HG03520 (cell line): ENCODE results near the gene HNRNPH1.

Experiments used
- ATAC-seq: cut with Tn5 transposase; IDR thresholded peaks from one replicate; pipeline ENCODE4 v1.9.1; 2021; ENCODE audit warnings: mild to moderate bottlenecking, moderate library complexity; ENCODE audit not compliant: unreplicated experiment

HNRNPH1 gene

GRCh38 chr5:179623906-179624741 is 653 bp upstream of the HNRNPH1 start:
- peak; percentile 10 for ATAC-seq

DNA sequence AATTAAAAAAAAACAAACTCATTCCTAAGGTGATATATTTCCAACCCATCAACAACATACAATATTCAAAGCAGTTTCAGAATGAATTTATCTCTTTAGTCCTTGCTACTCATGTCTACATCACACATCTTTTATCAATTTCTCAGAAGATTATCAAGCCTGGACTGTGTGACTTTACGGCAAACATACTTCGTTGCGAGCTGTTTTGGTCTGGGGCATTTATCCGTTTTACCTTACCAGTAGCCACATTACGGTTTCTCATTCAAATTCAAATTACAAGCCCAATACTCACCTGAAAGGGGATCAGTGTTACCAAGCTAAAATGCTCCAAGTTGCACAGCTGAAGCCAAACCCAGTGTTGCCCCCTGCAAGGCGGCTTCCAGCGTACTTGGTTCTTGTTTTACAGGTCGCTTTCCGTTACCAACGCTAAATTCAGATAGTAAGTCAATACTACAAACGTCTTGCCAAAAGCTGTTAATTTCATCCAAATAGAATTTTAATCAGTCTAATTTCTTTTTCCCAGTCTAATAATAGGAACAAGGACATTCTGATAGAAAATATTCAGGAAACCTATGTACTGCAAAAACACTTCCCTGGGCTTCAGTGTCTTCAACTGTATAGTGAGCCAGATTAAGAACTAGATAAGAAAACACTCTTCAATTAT is 1.8 kb downstream of the HNRNPH1 start:
- no peak for ATAC-seq

DNA sequence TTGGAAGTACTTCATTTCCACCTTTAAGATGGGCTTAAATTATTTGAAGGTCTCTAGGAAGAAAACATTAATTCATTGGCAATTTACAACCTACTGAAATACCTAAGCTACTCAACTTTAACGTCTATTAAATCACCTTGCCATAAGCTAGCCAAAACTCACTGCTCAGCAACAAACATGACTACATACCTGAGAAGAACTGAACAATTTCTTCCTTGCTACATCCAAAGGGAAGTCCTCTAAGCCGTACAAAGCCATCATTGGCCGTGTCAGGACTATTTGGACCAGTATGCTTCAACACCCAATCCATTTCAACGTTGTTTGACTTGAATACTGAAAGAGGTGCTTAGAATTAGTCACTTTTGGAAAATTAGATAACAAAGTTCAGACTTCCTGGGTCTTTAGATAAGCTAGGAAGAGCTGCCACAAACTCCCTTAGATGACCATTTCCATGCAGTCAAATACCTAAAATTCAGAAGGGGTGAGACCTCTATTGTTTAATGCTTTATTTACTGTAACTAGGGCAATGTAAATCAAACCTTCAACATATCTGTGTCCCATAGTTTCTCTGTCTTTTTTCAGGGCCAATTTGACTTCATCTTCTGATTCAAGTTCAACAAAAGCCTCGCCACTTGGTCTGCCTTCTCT is 2.6 kb downstream of the HNRNPH1 start:
- no peak for ATAC-seq

DNA sequence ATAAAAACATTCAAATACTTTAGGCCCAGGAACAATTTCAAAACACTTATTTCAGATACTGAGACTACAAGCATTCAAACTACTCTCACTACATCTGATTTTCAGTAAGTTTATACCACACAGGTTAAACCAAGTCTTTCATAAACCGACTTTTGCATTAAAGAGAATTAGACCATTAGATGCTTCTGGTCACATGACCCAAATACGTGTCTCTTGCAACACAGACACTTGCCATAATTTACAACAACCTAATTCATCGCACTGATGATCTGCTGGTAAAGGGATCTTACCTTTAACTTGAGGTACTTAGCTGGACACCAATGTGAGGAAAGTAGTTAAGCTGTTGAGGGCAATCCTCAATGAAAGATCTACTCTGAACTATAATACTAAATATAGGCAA is 3.2 kb downstream of the HNRNPH1 start:
- ATAC-seq: no peak

GRCh38 chr5:179619776-179620175 is 3.7 kb downstream of the HNRNPH1 start:
- ATAC-seq: no peak

DNA sequence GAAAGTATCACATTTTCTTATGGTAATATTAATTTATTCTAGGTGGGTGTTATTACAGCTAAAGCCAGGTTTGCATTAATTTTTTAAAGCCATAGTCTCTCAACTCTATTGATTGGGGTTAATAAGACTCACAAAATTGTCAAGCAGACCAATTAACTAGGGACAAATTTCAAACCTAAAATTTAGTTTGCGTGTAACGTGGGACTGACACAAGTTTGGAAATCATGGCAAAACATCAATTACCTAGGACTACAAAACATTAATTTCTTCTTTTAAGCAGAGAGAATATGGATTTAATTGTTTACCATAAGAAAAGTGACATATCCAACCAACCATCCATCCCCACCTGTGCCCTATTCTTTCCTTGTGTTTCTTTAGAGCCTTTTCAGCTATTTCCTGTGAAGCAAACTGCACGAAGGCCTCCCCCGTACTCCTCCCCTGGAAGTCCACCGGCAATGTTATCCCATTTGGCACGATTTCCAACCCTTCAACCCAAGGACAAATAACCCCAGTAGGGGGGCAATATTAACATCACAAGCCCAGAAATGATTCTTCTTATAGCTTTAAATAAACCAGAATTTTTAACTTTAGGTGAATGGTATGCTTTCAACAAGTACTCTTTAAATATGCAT is 4.4 kb downstream of the HNRNPH1 start:
- no peak for ATAC-seq

- no peak for ATAC-seq
Observed at GRCh38 chr5:179617930-179618329, 5.5 kb downstream of the HNRNPH1 start.

- no peak for ATAC-seq
Observed at GRCh38 chr5:179616002-179616594, 7.4 kb downstream of the HNRNPH1 start.

DNA sequence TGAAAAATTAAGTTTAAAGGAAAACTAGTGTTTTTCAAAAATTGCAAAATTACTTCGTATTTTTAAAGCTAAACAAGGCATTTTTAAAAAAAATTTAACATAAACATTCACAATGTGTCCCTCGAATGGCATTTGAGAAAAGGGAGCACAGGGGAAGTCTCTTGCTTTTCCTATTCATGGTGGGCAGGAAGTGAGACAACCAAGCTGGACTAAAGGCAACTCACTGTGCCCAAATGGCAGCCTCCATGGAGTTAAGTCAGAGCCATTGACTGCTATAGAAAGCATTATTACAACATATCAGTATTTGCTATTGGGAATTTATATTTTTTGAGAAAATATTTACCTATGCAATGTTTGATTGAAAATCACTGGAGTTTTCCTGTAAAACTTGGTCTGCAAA is 8.3 kb downstream of the HNRNPH1 start:
- ATAC-seq: no peak

DNA sequence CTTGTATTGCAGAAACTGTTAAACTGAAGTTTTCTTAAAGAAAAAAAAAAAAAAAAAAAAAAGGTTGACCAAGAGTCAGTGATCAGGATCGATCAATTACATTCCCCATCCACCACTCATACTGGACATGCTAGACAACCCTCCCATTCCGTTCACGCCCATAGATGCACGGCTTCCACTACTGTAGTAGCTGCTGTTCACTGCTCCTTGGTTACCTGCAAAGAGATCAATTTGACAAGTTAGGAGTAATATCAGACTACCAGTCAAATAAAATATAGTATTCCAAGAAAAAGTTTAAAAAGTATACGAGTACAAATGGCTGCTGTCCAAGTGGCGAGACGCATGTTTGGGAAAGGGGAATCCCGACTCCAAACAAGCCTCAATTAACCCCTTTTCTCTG is 8.7 kb downstream of the HNRNPH1 start:
- ATAC-seq: no peak

DNA sequence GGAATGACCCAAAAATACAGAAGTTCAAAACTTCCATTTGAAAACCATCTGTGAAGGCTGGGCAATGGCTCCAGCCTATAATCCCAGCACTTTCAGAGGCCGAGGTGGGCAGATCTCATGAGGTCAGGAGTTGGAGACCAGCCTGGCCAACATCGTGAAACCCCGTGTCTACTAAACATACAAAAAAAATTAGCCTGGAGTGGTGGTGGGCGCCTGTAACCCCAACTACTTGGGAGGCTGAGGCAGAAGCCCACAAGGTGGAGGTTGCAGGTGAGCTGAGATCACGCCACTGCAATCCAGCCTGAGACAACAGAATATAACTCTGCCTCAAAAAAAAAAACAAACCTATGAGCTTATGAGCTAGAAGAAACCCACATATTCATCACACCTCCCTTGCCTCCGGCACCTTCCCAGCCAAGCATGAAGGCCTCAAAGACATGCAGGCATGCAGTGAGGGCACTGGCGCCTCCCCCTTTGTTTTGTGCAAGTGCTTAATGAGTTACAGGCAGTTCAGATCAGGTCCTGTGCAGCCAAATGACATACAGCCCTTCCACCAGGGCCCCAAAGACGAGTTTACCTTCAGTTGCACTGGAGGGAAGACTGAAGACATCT is 9.9 kb downstream of the HNRNPH1 start:
- no peak for ATAC-seq

- no peak for ATAC-seq
Observed at GRCh38 chr5:179612577-179613459, 10.7 kb downstream of the HNRNPH1 start.

- ATAC-seq: no peak
Observed at GRCh38 chr5:179610903-179611265, 12.6 kb downstream of the HNRNPH1 start.

DNA sequence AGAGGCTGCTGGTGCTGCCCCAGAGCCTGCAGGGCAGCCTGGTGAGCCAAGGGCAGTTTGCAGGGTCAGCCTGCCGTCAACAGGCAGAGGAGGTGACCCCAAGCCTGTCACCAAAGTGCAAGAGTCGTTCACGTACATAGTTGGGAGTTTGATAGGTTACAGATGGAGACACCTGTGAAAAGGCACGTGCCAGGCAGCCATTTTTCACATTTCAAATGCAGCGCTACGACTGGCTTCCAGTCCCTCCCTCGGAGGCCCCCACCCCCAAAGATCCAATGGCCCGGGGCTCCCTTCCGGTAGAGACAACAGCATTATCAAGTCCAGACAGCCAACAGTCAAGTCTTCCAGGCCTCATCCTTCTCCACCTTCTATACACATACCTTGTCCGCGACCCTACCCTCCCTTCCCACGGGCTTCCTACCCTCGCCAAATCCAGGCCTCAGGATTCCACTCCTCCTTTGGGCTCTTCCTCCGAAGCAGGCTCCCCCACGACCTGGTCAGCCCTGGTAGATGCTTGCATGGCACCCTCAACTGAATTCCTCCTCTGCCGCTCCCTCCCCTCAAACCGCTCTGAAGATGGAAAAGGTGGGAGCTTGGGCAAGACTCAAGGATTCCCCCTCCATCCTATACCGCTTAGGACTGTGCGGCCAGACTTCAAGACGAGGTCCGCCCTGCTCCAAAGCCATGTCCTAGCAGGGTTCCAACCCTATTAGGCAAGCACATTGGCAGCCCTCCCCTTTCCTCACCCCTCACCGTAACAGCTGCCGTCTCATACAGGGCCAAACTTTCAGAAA is 13.2 kb downstream of the HNRNPH1 start:
- ATAC-seq: no peak

- ATAC-seq: no peak
Observed at GRCh38 chr5:179609834-179610108, 13.7 kb downstream of the HNRNPH1 start.

DNA sequence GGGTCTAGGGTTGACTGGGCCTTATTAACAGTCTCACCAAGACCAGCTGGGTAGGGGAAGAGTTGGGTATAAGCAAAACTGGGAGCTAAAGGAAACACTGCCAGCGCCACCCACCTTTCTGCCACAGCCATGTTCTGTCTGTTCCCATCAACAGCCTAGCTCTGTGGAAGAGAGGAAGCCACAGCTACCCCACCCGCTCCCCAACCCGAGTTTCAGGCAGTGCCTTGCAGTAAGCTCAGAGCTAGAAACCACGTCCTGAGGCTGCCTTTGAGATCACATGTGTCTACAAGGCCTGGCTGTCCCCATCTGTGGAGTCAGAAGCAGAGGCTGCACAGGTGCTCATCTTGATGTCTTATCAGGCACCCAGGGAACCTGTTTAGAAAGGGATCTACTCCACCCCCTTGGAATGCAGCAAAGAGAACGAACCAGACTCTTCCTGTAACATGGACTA is 15.3 kb downstream of the HNRNPH1 start:
- no peak for ATAC-seq

DNA sequence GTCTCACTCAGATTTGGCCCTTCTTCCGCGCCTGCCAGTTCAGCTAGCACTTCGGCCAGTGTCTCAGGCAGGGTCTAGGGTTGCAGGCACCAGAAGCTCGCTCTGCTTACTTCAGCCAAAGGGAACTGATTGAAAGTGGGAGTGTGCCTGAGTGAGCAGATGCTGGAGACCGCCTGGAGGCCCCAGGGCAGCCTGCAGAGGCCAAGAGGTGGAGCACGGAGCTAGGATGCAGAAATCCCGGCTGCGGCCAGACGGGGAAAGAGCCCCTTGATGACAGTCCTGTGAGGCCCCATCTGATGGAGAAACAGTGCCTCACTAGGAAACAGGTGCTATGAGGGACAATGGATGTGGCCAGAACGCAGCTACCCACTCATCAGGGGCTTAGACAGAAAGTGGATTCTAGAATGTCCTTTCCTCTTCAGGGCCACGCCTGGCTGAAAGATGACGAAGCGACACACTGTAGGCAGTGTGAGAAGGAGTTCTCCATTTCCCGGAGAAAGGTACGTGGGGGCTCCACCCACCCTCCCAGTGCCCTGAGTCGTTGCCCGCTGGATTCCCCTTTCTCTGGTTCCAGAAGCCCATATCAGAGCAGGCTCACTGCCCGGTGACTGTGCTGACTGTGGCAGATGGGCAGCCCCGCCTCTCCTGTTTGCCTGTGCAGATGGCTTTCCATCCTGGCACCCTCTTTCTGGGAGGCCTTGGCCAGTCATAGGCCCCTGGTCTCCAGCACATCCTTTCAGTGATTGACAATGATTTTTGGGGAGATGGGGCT is 16.1 kb downstream of the HNRNPH1 start:
- ATAC-seq: no peak

GRCh38 chr5:179606910-179607159 is 16.6 kb downstream of the HNRNPH1 start:
- ATAC-seq: no peak
